ENCODE measurements around the gene MFSD12. TPM values are rescaled to one million over a fixed set of nuclear protein-coding genes. Genes with fewer than 3 reads are reported as not detected.
"Not testable (repeated sequence)": the region's sequence is repeated elsewhere in the genome, so short reads cannot be mapped to it uniquely, and the experiment has no call there.

Gene MFSD12
- total RNA-seq, 2 experiments from 2014 or later = 44.7 to 46.7 TPM

- no peaks in the 10 kb centered on the region for H3K9me3 Mint-ChIP-seq (ENCODE audit: low read depth)
- H3K36me3 Mint-ChIP-seq (ENCODE audit: low read depth) = peaks cover 23% of the 10 kb centered on the region
- POLR2A ChIA-PET = no interaction called here
- H3K4me3 Mint-ChIP-seq = peak overlapping the region; percentile 84
- CTCF ChIA-PET = no interaction called here
- ATAC-seq (no peak), DNase-seq (peak; percentile 30)
- H3K27ac Mint-ChIP-seq = peak overlapping the region; percentile 76
- intact Hi-C loops (cut with DNase I, micrococcal nuclease) = loop anchor here (5.0 to 10.0 kb wide), 7 partner anchors 48 to 1182 kb away; partner anchors contain the start of genes HDGFL2 (in 1 of the 2), LSM7 (in 1 of the 2), MAP2K2 (in 1 of the 2) and MFSD12 (in 1 of the 2)
- no peaks in the 10 kb centered on the region for H3K27me3 Mint-ChIP-seq
- H3K4me1 Mint-ChIP-seq = peaks cover 51% of the 10 kb centered on the region
Measured at GRCh38 chr19:3508771-3509535, 48.4 kb downstream of the MFSD12 start.

- intact Hi-C loops (cut with DNase I, micrococcal nuclease) = loop anchor here (5.0 to 10.0 kb wide), 7 partner anchors 49 to 1181 kb away; partner anchors contain the start of genes HDGFL2 (in 1 of the 2), LSM7 (in 1 of the 2), MAP2K2 (in 1 of the 2) and MFSD12 (in 1 of the 2)
- H3K36me3 Mint-ChIP-seq (ENCODE audit: low read depth) = peaks cover 23% of the 10 kb centered on the region
- ATAC-seq; H3K27me3 Mint-ChIP-seq; H3K9me3 Mint-ChIP-seq (ENCODE audit: low read depth); CTCF ChIA-PET; POLR2A ChIA-PET; DNase-seq: not testable (repeated sequence)
- peak overlapping the region; percentile 24 for H3K27ac Mint-ChIP-seq
- H3K4me1 Mint-ChIP-seq = peaks cover 48% of the 10 kb centered on the region
- peak overlapping the region; percentile 84 for H3K4me3 Mint-ChIP-seq
Measured at GRCh38 chr19:3508121-3508661, 49.2 kb downstream of the MFSD12 start.

- intact Hi-C loops (cut with DNase I, micrococcal nuclease) = loop anchor here (2.0 to 10.0 kb wide), 9 partner anchors 50 to 1180 kb away; partner anchors contain the start of genes HDGFL2 (in 1 of the 2), LSM7 (in 1 of the 2), MAP2K2 (in 1 of the 2) and MFSD12 (in 1 of the 2)
- no peaks in the 10 kb centered on the region for H3K27me3 Mint-ChIP-seq
- H3K4me1 Mint-ChIP-seq = peaks cover 48% of the 10 kb centered on the region
- no peaks in the 10 kb centered on the region for H3K9me3 Mint-ChIP-seq (ENCODE audit: low read depth)
- DNase-seq (peak; percentile 68), ATAC-seq (no peak)
- peaks cover 23% of the 10 kb centered on the region for H3K36me3 Mint-ChIP-seq (ENCODE audit: low read depth)
- H3K4me3 Mint-ChIP-seq = peak overlapping the region; percentile 84
- ChIA-PET CTCF (no interaction called here), POLR2A (no interaction called here)
- peak overlapping the region; percentile 64 for H3K27ac Mint-ChIP-seq
Measured at GRCh38 chr19:3507371-3508120, 49.8 kb downstream of the MFSD12 start.

GRCh38 chr19:3506384-3507340 is 50.7 kb downstream of the MFSD12 start:
- no peak for ATAC-seq
- ChIA-PET POLR2A (no interaction called here), CTCF (interaction anchor here (1.0 kb wide), 1 partner anchor 77 kb away, joined by 3 read pairs; no protein-coding TSS in a partner anchor)
- H3K9me3 Mint-ChIP-seq (ENCODE audit: low read depth) = no peaks in the 10 kb centered on the region
- peaks cover 23% of the 10 kb centered on the region for H3K36me3 Mint-ChIP-seq (ENCODE audit: low read depth)
- peaks cover 45% of the 10 kb centered on the region for H3K4me1 Mint-ChIP-seq
- peak overlapping the region; percentile 84 for H3K4me3 Mint-ChIP-seq
- H3K27ac Mint-ChIP-seq = peak overlapping the region; percentile 64
- intact Hi-C loops (cut with DNase I, micrococcal nuclease) = loop anchor here (1.0 to 10.0 kb wide), 22 partner anchors 51 to 1642 kb away; partner anchors contain the start of genes MFSD12 (in 2 of the 2), MRPL54 (in 2 of the 2), CHAF1A (in 1 of the 2) and HDGFL2 (in 1 of the 2)
- peak; percentile 43 for DNase-seq
- H3K27me3 Mint-ChIP-seq = no peaks in the 10 kb centered on the region

GRCh38 chr19:3505598-3506383 is 51.6 kb downstream of the MFSD12 start, which contains the start of gene FZR1:
TSS of gene FZR1 (plus strand) at chr19:3506311. CDS start at chr19:3522990, 16,679 bp downstream.
- ChIA-PET CTCF (interaction anchor here (1.0 kb wide), 1 partner anchor 76 kb away, joined by 3 read pairs; no protein-coding TSS in a partner anchor), POLR2A (no interaction called here)
- DNase-seq (peak; percentile 100), ATAC-seq (peak; percentile 92)
- no peaks in the 10 kb centered on the region for H3K27me3 Mint-ChIP-seq
- intact Hi-C loops (cut with DNase I, micrococcal nuclease) = loop anchor here (1.0 to 10.0 kb wide), 23 partner anchors 52 to 1641 kb away; partner anchors contain the start of genes MFSD12 (in 2 of the 2), MRPL54 (in 2 of the 2), CHAF1A (in 1 of the 2) and HDGFL2 (in 1 of the 2)
- H3K27ac Mint-ChIP-seq = peak within 1 kb of the TSS; percentile 86
- H3K4me1 Mint-ChIP-seq = peaks cover 45% of the 10 kb centered on the region
- H3K36me3 Mint-ChIP-seq (ENCODE audit: low read depth) = peaks cover 23% of the 10 kb centered on the region
- H3K9me3 Mint-ChIP-seq (ENCODE audit: low read depth) = no peaks in the 10 kb centered on the region
- H3K4me3 Mint-ChIP-seq = peak within 1 kb of the TSS; percentile 84

GRCh38 chr19:3504735-3505134 is 52.7 kb downstream of the MFSD12 start:
- no peaks in the 10 kb centered on the region for H3K9me3 Mint-ChIP-seq (ENCODE audit: low read depth)
- intact Hi-C loops (cut with DNase I, micrococcal nuclease) = loop anchor here (2.0 to 10.0 kb wide), 9 partner anchors 53 to 1177 kb away; partner anchors contain the start of genes ANKRD24 (in 1 of the 2), HDGFL2 (in 1 of the 2), LSM7 (in 1 of the 2) and MAP2K2 (in 1 of the 2)
- no peak for DNase-seq

GRCh38 chr19:3503036-3503572 is 54.3 kb downstream of the MFSD12 start:
- CTCF ChIA-PET = interaction anchor here (0.7 to 1.1 kb wide), 4 partner anchors 44 to 721 kb away, joined by 3 to 4 read pairs (median 3); no protein-coding TSS in a partner anchor
- Mint-ChIP-seq H3K4me3 (no peak overlapping the region), H3K36me3 (ENCODE audit: low read depth) (peaks cover 14% of the 10 kb centered on the region), H3K4me1 (peaks cover 34% of the 10 kb centered on the region), H3K27ac (no peak overlapping the region), H3K27me3 (no peaks in the 10 kb centered on the region), H3K9me3 (ENCODE audit: low read depth) (no peaks in the 10 kb centered on the region)
- ATAC-seq = no peak
- intact Hi-C loops (cut with DNase I, micrococcal nuclease) = loop anchor here in 1 of 2 experiments (5.0 to 10.0 kb wide), 3 partner anchors 438 to 679 kb away; partner anchors contain the start of genes ANKRD24, MAP2K2, SIRT6 and TLE5
- DNase-seq = no peak
- POLR2A ChIA-PET = no interaction called here

More at GRCh38 chr19:3504735-3505134, 52.7 kb downstream of the MFSD12 start:
- ATAC-seq = no peak
- Mint-ChIP-seq H3K27me3 (no peaks in the 10 kb centered on the region), H3K36me3 (ENCODE audit: low read depth) (peaks cover 21% of the 10 kb centered on the region), H3K4me3 (peak overlapping the region; percentile 84), H3K4me1 (peaks cover 43% of the 10 kb centered on the region), H3K27ac (peak overlapping the region; percentile 12)
- CTCF ChIA-PET = no interaction called here
- POLR2A ChIA-PET = interaction anchor here (0.6 to 1.5 kb wide), 2 partner anchors 69 to 722 kb away, joined by 3 to 4 read pairs; partner anchors contain the start of gene SGTA

- no peak overlapping the region for H3K4me3 Mint-ChIP-seq
- peaks cover 29% of the 10 kb centered on the region for H3K4me1 Mint-ChIP-seq
- H3K9me3 Mint-ChIP-seq (ENCODE audit: low read depth) = no peaks in the 10 kb centered on the region
- no peak for ATAC-seq
- H3K27me3 Mint-ChIP-seq = no peaks in the 10 kb centered on the region
- H3K36me3 Mint-ChIP-seq (ENCODE audit: low read depth) = peaks cover 14% of the 10 kb centered on the region
- ChIA-PET CTCF (interaction anchor here (0.6 to 1.8 kb wide), 5 partner anchors 16 to 316 kb away, joined by 3 to 11 read pairs (median 3); no protein-coding TSS in a partner anchor), POLR2A (no interaction called here)
- intact Hi-C loops (cut with DNase I, micrococcal nuclease) = loop anchor here in 1 of 2 experiments (2.0 to 10.0 kb wide), 5 partner anchors 437 to 717 kb away; partner anchors contain the start of genes ANKRD24, MAP2K2, SIRT6 and THOP1
- H3K27ac Mint-ChIP-seq = no peak overlapping the region
- no peak for DNase-seq
Measured at GRCh38 chr19:3501780-3502179, 55.6 kb downstream of the MFSD12 start.
